Skeletal muscle satellite cell (primary cell): ENCODE results near the gene MAP2K5.

ENCODE experiments used
- H3K27me3 ChIP-seq: 2 replicates; pipeline ENCODE4 v1.7.0; 2013; ENCODE audit warnings: low read length; ENCODE audit not compliant: control insufficient read depth, insufficient read depth
- H3K36me3 ChIP-seq: 2 replicates; pipeline ENCODE4 v1.7.0; 2013; ENCODE audit warnings: mild to moderate bottlenecking, control low read depth, low read length; ENCODE audit not compliant: insufficient read depth
- H3K4me1 ChIP-seq: 2 replicates; pipeline ENCODE4 v1.7.0; 2013; ENCODE audit warnings: low read length; ENCODE audit not compliant: control insufficient read depth, insufficient read depth
- H3K4me2 ChIP-seq: 2 replicates; pipeline ENCODE4 v1.7.0; 2013; ENCODE audit warnings: mild to moderate bottlenecking, low read length
- H3K4me3 ChIP-seq: 2 replicates; pipeline ENCODE4 v1.7.0; 2013; ENCODE audit warnings: low read length
- H3K9ac ChIP-seq: 2 replicates; pipeline ENCODE4 v1.7.0; 2013; ENCODE audit warnings: mild to moderate bottlenecking, low read depth, low read length, moderate library complexity
- H3K9me3 ChIP-seq: replicated peaks from 2 replicates; pipeline ENCODE4 v1.7.0; 2013; ENCODE audit warnings: mild to moderate bottlenecking, control low read depth, low read length

Gene MAP2K5

GRCh38 chr15:67719330-67719959, 176.9 kb downstream of the MAP2K5 start:
- Histone ChIP-seq H3K4me3 (no peak overlapping the region), H3K36me3 (no peaks in the 10 kb centered on the region), H3K9ac (no peak overlapping the region), H3K4me1 (peaks cover 6% of the 10 kb centered on the region), H3K4me2 (no peak overlapping the region), H3K9me3 (no peaks in the 10 kb centered on the region), H3K27me3 (no peaks in the 10 kb centered on the region)

GRCh38 chr15:67720556-67721175, 178.2 kb downstream of the MAP2K5 start:
- no peak overlapping the region for H3K4me3 ChIP-seq
- no peaks in the 10 kb centered on the region for H3K4me1 ChIP-seq
- no peak overlapping the region for H3K9ac ChIP-seq
- H3K9me3 ChIP-seq: no peaks in the 10 kb centered on the region
- no peak overlapping the region for H3K4me2 ChIP-seq
- no peaks in the 10 kb centered on the region for H3K36me3 ChIP-seq
- H3K27me3 ChIP-seq: no peaks in the 10 kb centered on the region

- Histone ChIP-seq H3K27me3 (no peaks in the 10 kb centered on the region), H3K4me1 (no peaks in the 10 kb centered on the region), H3K36me3 (no peaks in the 10 kb centered on the region), H3K9ac (no peak overlapping the region), H3K9me3 (no peaks in the 10 kb centered on the region), H3K4me2 (no peak overlapping the region), H3K4me3 (no peak overlapping the region)
These were observed 179.7 kb downstream of the MAP2K5 start for GRCh38 chr15:67722030-67722817.

- Histone ChIP-seq H3K4me2 (no peak overlapping the region), H3K9ac (no peak overlapping the region), H3K36me3 (no peaks in the 10 kb centered on the region), H3K4me3 (no peak overlapping the region), H3K4me1 (no peaks in the 10 kb centered on the region), H3K27me3 (no peaks in the 10 kb centered on the region), H3K9me3 (no peaks in the 10 kb centered on the region)
These were observed 181.0 kb downstream of the MAP2K5 start for GRCh38 chr15:67723294-67724024.

- Histone ChIP-seq H3K4me1 (no peaks in the 10 kb centered on the region), H3K4me2 (no peak overlapping the region), H3K9me3 (no peaks in the 10 kb centered on the region), H3K36me3 (no peaks in the 10 kb centered on the region), H3K4me3 (no peak overlapping the region), H3K9ac (no peak overlapping the region), H3K27me3 (no peaks in the 10 kb centered on the region)
These were observed 182.3 kb downstream of the MAP2K5 start for GRCh38 chr15:67724691-67725375.

GRCh38 chr15:67730135-67730534, 187.6 kb downstream of the MAP2K5 start:
- no peaks in the 10 kb centered on the region for H3K4me1 ChIP-seq
- no peaks in the 10 kb centered on the region for H3K27me3 ChIP-seq
- no peak overlapping the region for H3K4me3 ChIP-seq
- H3K36me3 ChIP-seq: no peaks in the 10 kb centered on the region
- H3K9me3 ChIP-seq: no peaks in the 10 kb centered on the region
- no peak overlapping the region for H3K4me2 ChIP-seq
- H3K9ac ChIP-seq: no peak overlapping the region

GRCh38 chr15:67731112-67731721, 188.7 kb downstream of the MAP2K5 start:
- Histone ChIP-seq H3K4me1 (no peaks in the 10 kb centered on the region), H3K27me3 (no peaks in the 10 kb centered on the region), H3K4me3 (no peak overlapping the region), H3K9ac (no peak overlapping the region), H3K4me2 (no peak overlapping the region), H3K9me3 (no peaks in the 10 kb centered on the region), H3K36me3 (no peaks in the 10 kb centered on the region)

- Histone ChIP-seq H3K36me3 (no peaks in the 10 kb centered on the region), H3K9me3 (no peaks in the 10 kb centered on the region), H3K4me1 (no peaks in the 10 kb centered on the region), H3K9ac (no peak overlapping the region), H3K27me3 (no peaks in the 10 kb centered on the region), H3K4me2 (no peak overlapping the region), H3K4me3 (no peak overlapping the region)
These were observed 189.7 kb downstream of the MAP2K5 start for GRCh38 chr15:67732164-67732563.

- Histone ChIP-seq H3K4me3 (no peak overlapping the region), H3K27me3 (no peaks in the 10 kb centered on the region), H3K36me3 (no peaks in the 10 kb centered on the region), H3K9ac (no peak overlapping the region), H3K9me3 (no peaks in the 10 kb centered on the region), H3K4me1 (no peaks in the 10 kb centered on the region), H3K4me2 (no peak overlapping the region)
These were observed 190.3 kb downstream of the MAP2K5 start for GRCh38 chr15:67732671-67733374.

GRCh38 chr15:67735896-67736295, 193.4 kb downstream of the MAP2K5 start:
- Histone ChIP-seq H3K4me2 (no peak overlapping the region), H3K27me3 (no peaks in the 10 kb centered on the region), H3K9me3 (no peaks in the 10 kb centered on the region), H3K9ac (no peak overlapping the region), H3K4me3 (no peak overlapping the region), H3K4me1 (no peaks in the 10 kb centered on the region), H3K36me3 (no peaks in the 10 kb centered on the region)
